Hepatocyte (in vitro differentiated cells): ENCODE data around the gene ATXN7L1.

Experiments
- CTCF ChIP-seq: fragments of 200-600 bp; sonication (generic); IDR thresholded peaks from 2 replicates; pipeline ENCODE4 v1.5.1; 2016; ENCODE audit warnings: antibody characterized with exemption, mild to moderate bottlenecking; ENCODE audit not compliant: poor library complexity
- EZH2 ChIP-seq: fragments of 200-600 bp; sonication (generic); IDR thresholded peaks from 2 replicates; pipeline ENCODE4 v1.6.1; 2016; ENCODE audit warnings: antibody characterized with exemption, mild to moderate bottlenecking, borderline replicate concordance
- EZH2phosphoT487 ChIP-seq: fragments of 200-600 bp; sonication (generic); IDR thresholded peaks from one replicate; pipeline ENCODE4 v1.6.1; 2018; ENCODE audit warnings: antibody characterized with exemption, mild to moderate bottlenecking, low read depth, moderate library complexity; ENCODE audit not compliant: unreplicated experiment, severe bottlenecking

GRCh38 chr7:105662998-105663397 is 213.4 kb downstream of the ATXN7L1 start:
- TF ChIP-seq CTCF (no peak), EZH2phosphoT487 (no peak), EZH2 (no peak)
